OCI-LY7 (cell line): Measurements from ENCODE around the gene FOXE1.

Experiments used
- EZH2phosphoT487 ChIP-seq: fragments of 200-600 bp; sonication (generic); IDR thresholded peaks from 2 replicates; pipeline ENCODE4 v1.6.1; 2018; ENCODE audit warnings: low read depth, borderline replicate concordance, mild to moderate bottlenecking, mixed run types, antibody characterized with exemption, low read length, moderate library complexity, mixed read lengths
- TF ChIP-seq, protein P1 (sequence below): fragments of 200-600 bp; sonication (generic); conservative IDR thresholded peaks from 2 replicates; pipeline ENCODE4 v1.5.1; 2014; ENCODE audit warnings: mild to moderate bottlenecking, antibody characterized with exemption, low read length, moderate library complexity, mixed read lengths

DNA sequence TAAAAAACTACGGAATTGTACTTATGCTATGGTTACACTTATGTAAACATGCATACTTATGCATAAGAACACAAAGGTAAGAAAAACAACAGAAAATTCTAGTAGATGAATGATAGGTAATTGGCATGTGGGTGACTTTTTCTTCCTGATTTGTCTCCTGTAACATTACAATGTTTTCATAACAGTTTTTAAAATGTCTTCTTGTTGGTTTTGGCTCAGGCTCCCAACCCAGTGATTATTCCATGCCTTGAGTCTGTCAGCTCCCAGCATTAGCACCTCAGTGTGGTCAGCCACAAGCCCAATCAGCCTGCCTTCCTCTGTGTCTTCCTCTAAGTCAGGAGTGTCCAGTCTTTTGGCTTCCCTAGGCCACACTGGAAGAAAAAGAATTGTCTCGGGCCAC is 7.9 kb upstream of the FOXE1 start:
- TF ChIP-seq, protein P1, sequence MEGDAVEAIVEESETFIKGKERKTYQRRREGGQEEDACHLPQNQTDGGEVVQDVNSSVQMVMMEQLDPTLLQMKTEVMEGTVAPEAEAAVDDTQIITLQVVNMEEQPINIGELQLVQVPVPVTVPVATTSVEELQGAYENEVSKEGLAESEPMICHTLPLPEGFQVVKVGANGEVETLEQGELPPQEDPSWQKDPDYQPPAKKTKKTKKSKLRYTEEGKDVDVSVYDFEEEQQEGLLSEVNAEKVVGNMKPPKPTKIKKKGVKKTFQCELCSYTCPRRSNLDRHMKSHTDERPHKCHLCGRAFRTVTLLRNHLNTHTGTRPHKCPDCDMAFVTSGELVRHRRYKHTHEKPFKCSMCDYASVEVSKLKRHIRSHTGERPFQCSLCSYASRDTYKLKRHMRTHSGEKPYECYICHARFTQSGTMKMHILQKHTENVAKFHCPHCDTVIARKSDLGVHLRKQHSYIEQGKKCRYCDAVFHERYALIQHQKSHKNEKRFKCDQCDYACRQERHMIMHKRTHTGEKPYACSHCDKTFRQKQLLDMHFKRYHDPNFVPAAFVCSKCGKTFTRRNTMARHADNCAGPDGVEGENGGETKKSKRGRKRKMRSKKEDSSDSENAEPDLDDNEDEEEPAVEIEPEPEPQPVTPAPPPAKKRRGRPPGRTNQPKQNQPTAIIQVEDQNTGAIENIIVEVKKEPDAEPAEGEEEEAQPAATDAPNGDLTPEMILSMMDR = no peak
- TF ChIP-seq EZH2phosphoT487 = no peak
